IPS-NIHi7 (cell line): ENCODE measurements around the gene LIMCH1.
"Not testable (repeated sequence)": the region's sequence is repeated elsewhere in the genome, so short reads cannot be mapped to it uniquely, and the experiment has no call there.

Source experiments
- DNase-seq: peaks from one replicate; pipeline ENCODE4 v3.0.0; 2012; ENCODE audit warnings: mixed read lengths; ENCODE audit errors: extremely low spot score

LIMCH1 gene

DNA sequence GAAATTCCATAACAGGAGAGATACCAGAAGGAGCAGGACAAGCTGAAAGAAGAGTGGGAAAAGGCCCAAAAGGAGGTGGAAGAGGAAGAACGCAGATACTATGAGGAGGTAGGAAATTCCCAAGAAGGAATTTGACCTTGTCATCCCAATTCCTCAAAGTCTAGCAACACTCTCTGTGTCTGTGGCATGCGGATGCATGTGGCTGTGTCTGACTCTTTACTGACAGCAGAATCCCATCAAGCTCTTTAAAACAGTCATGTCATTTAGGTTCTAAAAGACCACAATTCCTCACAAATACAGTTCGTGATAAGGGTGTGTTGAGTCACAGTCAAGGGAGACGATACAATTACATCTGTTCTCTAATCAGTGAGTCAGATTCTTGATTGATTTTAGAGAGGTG lies 142.0 kb downstream of the LIMCH1 start:
- no peak for DNase-seq

DNA sequence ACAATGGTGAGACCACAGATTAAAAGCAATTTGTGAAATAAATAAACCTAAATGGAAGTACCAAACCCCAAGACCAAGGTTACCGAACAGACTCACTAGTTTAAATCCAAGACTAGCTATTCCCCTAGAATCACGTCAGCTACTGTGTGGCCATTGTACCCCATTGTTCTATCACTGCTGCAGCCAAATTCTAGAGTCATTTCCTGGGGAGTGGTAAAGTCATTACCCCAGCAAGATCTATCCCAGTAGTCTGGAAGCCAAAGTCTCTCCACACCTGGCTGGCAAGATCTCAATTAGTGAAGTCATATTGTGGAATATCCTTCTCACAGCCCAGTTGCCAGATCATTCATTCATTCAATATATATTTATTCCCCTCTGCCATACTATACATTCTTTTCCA lies 143.1 kb downstream of the LIMCH1 start:
- no peak for DNase-seq

DNA sequence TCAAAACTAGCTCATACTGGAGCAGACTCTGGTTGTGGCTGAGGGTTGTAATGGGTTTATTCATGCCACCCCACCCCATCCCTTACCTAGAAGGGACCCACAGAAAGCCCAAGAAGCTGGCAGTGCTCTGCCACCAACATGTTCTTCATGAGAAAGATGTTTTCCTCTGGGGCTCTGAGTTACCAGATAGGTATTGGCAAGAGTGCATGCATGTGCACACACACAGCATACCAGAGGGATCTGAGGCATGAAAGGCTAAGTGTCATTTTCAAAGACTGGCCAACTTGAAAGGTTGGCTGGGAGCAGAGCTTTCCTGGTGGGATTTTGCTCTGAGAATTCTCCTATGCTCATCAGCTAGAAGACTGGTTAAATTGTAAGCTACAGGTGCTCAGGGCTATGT lies 145.4 kb downstream of the LIMCH1 start:
- no peak for DNase-seq

DNA sequence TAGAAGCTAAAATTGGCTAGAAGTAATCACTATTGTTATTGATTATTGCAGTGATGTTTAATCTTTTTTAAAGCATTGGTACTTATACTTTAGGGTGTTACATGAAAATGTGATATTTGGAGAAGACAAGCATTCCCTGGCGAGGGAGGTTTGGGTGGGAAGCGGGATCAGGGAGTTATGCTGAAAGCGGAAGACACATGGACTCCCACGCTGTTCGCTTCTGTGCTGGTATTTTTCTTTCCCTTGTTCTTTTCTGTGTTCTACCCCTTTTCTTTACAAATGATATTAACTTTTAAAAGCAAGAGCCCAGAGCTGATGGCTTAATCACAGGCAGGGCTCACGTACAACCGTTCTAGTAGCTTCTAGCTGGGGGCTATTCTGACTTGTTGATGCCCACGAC lies 148.9 kb downstream of the LIMCH1 start:
- no peak for DNase-seq

- no peak for DNase-seq
Observed at GRCh38 chr4:41687971-41688370, 150.0 kb downstream of the LIMCH1 start.

GRCh38 chr4:41692717-41693345 lies 154.9 kb downstream of the LIMCH1 start:
- peak; percentile 75 for DNase-seq

DNA sequence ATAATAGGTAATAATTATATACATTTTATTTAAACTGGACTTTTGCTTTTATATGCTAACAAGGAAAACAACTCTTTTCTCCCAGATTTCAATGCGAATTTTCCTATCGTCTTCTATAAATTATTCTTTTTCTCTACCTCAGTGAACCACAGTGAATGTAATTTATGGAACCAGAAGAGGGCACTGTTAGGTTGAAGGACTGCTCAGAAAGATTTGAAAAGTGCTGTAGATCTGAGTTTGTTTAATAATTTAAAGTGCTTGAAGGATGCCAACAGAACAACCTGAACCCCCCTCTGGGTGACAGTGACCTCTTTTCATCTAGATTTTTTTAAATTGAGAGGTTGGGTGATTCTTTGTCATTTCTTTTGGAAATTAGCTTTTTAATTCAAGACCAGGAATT lies 155.7 kb downstream of the LIMCH1 start:
- no peak for DNase-seq

GRCh38 chr4:41696131-41696530 lies 158.2 kb downstream of the LIMCH1 start:
- DNase-seq, result no peak

GRCh38 chr4:41696763-41697162 lies 158.8 kb downstream of the LIMCH1 start:
- DNase-seq, result no peak

DNA sequence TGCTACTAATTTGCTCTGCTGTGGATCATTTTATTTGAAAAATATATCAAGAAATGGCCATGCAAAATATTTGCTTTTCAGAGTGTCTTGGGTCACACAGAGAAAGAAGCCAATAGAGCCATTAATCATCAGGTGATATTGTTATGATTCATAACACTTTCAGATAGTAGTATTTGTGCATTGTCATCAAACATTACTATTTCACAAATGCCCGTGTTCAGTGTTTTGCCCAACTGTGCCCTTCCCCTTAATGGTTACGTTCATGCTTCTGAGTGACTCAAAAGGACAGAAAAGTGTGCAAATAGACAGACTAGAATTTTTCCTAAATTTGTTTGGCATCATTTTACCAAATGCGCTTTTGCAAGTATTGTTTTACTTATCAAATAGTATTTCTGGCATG lies 164.0 kb downstream of the LIMCH1 start:
- DNase-seq, result no peak

GRCh38 chr4:41702770-41703169 lies 164.8 kb downstream of the LIMCH1 start:
- no peak for DNase-seq

DNA sequence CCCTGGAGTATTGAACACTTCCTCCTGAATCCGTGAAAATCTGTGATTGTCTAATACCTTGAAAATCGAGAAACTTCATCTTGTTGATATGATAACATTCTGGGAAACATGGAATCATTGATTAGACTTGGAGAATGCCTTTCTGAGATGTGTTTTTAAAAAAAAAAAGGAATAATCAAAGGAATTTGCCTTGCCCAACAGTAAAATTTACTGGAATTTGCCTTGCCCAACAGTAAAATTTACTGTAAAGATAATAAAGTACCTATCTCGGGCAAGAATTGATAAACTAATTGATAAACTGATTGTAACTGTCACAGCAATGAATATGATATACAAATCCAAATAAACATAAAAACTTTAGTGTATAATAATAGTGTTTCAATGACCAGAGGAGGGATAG lies 165.8 kb downstream of the LIMCH1 start:
- DNase-seq, result no peak

GRCh38 chr4:41709844-41710481 lies 172.0 kb downstream of the LIMCH1 start:
- no peak for DNase-seq

- not testable (repeated sequence) for DNase-seq
Observed at GRCh38 chr4:41711654-41712053, 173.7 kb downstream of the LIMCH1 start.

- DNase-seq, result no peak
Observed at GRCh38 chr4:41712425-41712824, 174.5 kb downstream of the LIMCH1 start.

GRCh38 chr4:41713768-41714167 lies 175.8 kb downstream of the LIMCH1 start:
- DNase-seq, result no peak

GRCh38 chr4:41714364-41715000 lies 176.5 kb downstream of the LIMCH1 start:
- no peak for DNase-seq

DNA sequence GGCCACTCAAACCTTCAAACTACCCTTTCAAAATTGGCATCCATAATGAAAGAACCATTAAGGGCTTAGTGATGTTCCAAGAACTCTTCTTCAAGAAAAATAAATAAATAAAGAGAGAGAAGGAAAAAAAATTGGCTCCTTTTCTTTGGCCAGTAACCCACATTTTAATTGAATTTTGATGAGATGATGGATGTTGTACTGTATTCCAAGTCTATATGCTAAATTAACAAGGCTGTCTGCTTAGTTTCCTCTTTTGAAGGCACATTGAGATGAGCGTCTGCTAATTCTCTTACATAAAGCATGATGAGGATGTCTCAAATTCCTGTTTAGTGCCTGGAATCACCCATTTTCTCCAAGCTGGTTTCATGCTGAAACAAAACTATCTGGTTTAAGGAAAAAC lies 177.2 kb downstream of the LIMCH1 start:
- no peak for DNase-seq

DNA sequence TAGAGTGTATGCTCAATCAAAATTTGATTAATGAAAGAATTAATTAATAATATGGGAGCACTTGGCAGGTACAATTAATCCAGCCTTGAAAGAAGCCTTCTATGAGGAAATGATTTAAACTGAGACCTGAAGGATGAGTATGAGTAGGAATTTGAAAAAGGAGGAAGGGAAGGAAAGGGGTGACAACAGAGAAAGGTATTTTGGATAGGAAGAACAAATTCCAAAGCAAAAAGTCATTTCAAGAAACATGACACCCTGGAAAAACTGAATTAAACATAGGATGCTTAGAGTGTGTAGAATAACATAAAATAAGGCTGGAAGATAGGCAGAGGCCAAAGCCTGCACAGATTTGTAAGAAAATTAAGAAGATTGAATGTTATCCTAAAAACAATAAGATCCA lies 180.9 kb downstream of the LIMCH1 start:
- no peak for DNase-seq

DNA sequence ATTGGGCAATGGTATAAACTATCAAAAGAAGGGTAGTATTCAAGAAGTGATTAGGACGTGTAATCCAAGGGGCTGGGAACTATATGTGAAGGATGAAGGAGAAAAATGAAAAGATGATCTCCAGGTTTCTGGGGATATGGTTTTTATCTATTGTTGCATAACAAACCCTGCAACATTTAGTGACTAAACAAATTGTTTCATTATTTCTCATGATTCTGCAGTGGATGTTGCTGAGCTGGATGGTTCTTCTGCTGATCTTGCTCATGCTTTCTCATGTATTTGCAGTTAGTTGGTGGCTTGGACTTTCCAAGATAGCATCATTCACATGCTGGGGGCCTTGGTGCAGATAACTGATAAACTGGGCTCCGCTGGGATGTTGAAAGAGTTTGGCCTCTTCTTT lies 181.5 kb downstream of the LIMCH1 start:
- DNase-seq, result no peak

- no peak for DNase-seq
Observed at GRCh38 chr4:41722181-41722580, 184.2 kb downstream of the LIMCH1 start.

DNA sequence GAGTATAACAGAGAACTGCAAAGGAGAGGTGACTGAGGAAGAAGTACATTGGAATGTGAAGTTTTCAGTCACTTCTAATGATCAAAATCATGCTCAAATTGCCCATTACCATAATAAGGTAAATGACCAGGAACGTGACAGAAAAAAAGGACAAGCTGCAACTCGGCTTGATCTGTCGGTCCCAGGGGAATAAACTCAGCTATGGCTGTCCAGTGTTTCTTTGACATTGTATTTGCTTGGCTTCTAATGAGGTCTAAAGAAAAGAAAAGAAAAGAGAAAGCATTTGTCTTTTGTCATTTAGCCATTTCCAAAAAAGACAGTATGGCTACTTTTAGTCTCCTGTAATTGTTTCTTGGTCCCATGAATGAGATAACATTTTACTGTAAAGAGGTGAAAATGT lies 185.3 kb downstream of the LIMCH1 start:
- DNase-seq, result no peak

DNA sequence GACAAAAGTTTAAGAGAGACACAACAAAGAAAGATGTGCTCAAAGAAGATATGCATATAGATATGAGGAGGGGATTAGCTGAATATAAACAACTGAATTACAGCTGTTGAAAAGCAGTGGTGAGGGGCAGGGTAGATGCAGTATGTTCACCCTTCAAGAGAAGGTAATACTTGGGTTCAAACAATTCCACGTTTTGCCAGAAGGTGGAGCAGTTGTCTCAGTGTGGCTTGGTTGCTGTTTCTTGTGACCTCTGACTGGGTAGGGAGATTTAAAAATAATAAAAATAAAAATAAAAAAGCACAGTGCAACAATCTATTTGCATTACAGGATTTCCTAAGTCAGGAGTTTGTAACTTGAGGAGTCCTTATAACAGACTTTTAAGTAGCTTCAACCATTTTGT lies 187.3 kb downstream of the LIMCH1 start:
- DNase-seq, result peak; percentile 20
